ENCODE data around the gene MYBPH. TPM values are rescaled to one million over a fixed set of nuclear protein-coding genes. Genes with fewer than 3 reads are reported as not detected.

The MYBPH gene
- total and polyA plus RNA-seq, 10 of the 15 experiments (the other 5 are each of a cell fraction or from before 2014, with no cell fraction given), result 0.06 to 0.10 TPM; not detected in 8

DNA sequence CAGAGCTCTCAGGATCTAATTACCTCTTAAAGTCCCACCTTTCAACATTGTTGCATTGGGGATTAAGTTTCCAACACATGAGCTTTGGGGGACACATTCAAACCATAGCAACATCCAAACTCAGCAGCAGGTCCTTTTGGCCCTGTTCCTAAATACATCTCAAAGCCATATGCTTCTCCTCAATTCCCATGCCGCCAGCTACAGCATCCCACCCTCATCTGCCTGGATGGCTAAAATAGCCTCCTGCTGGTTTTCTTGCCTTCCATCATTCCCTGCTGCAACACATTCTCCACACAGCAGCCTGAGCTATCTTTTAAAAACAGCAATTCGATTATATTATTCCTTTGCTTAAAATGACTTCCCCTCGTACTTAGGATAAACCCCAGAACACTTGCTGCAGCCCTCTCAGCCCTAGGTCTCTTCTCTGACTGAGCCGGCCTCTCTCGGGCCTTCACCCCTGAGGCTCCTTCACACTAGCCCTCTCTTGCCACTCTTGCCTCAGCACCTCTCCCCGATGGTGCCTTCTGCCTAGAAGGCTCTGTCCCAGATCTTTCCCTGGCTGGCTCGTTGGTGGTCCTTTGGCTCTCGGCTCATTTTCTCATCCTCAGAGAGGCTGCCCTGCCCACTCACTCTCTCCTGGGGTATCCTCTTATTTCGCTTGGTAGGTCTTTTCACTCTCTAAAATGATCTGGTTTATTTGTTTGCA lies 16.5 kb downstream of the MYBPH start:
- ChIA-PET RAD21 (ENCODE audit: unreplicated experiment) (no interaction called here), POLR2A (no interaction called here), CTCF (interaction anchor here (1.1 to 1.2 kb wide), 2 partner anchors 108 to 119 kb away, joined by 3 read pairs; no protein-coding TSS in a partner anchor), SMC1A (ENCODE audit: uncharacterized antibody, unreplicated experiment) (no interaction called here)
- TF ChIP-seq MTA2 (IDR thresholded peaks at IDR 0.05; ENCODE audit: low read depth), result no peak
- TF ChIP-seq, protein P1, sequence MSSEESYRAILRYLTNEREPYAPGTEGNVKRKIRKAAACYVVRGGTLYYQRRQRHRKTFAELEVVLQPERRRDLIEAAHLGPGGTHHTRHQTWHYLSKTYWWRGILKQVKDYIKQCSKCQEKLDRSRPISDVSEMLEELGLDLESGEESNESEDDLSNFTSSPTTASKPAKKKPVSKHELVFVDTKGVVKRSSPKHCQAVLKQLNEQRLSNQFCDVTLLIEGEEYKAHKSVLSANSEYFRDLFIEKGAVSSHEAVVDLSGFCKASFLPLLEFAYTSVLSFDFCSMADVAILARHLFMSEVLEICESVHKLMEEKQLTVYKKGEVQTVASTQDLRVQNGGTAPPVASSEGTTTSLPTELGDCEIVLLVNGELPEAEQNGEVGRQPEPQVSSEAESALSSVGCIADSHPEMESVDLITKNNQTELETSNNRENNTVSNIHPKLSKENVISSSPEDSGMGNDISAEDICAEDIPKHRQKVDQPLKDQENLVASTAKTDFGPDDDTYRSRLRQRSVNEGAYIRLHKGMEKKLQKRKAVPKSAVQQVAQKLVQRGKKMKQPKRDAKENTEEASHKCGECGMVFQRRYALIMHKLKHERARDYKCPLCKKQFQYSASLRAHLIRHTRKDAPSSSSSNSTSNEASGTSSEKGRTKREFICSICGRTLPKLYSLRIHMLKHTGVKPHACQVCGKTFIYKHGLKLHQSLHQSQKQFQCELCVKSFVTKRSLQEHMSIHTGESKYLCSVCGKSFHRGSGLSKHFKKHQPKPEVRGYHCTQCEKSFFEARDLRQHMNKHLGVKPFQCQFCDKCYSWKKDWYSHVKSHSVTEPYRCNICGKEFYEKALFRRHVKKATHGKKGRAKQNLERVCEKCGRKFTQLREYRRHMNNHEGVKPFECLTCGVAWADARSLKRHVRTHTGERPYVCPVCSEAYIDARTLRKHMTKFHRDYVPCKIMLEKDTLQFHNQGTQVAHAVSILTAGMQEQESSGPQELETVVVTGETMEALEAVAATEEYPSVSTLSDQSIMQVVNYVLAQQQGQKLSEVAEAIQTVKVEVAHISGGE (CRISPR knock-in tag; IDR thresholded peaks at IDR 0.05), result no peak
- TF ChIP-seq IKZF2 (IDR thresholded peaks at IDR 0.05), result no peak
- no peak for TF ChIP-seq JUNB (IDR thresholded peaks at IDR 0.05)
- FAIRE-seq, result no peak
- DNase-seq (ENCODE audit: low read depth, low spot score), result no peak
- Histone ChIP-seq H3K79me2 (ENCODE audit: control insufficient read depth, insufficient read depth, low read length) (no peaks in the 10 kb centered on the region), H3K4me3 (no peak overlapping the region), H2AFZ (ENCODE audit: control insufficient read depth, low read depth, low read length) (no peak overlapping the region), H3K9me3 (replicated peaks; ENCODE audit: control insufficient read depth, insufficient read depth, low read length) (no peaks in the 10 kb centered on the region), H3K36me3 (ENCODE audit: control insufficient read depth in 2 of 2, insufficient read depth in 2 of 2, low read length in 1 of 2) (no peaks in the 10 kb centered on the region), H4K20me1 (ENCODE audit: control insufficient read depth, insufficient read depth) (no peaks in the 10 kb centered on the region), H3K4me2 (ENCODE audit: control insufficient read depth, insufficient read depth) (no peak overlapping the region), H3K27me3 (replicated peaks in 1 of 2; ENCODE audit: control insufficient read depth in 2 of 2, insufficient read depth in 2 of 2, low read length in 1 of 2) (peaks cover 0 to 8% of the 10 kb centered on the region in 2 experiments; a peak in 3 of 4 replicates), H3K9ac (ENCODE audit: control insufficient read depth, insufficient read depth, low read length) (no peak overlapping the region), H3K4me1 (ENCODE audit: control insufficient read depth, insufficient read depth, low read length) (no peaks in the 10 kb centered on the region), H3K27ac (ENCODE audit: control insufficient read depth, insufficient read depth) (no peak overlapping the region)
- intact Hi-C loops (cut with micrococcal nuclease; ENCODE audit: unreplicated experiment), result no loop called here
- no peak for ATAC-seq
- WGBS (ENCODE audit: insufficient coverage, insufficient replicate concordance, low lambda C conversion rate, missing lambda C conversion rate), result 17% methylated on average over 9 of the region's 9 CpGs
- in situ Hi-C loops (cut with MboI), result no loop called here
- no TSS peak for BruUV-seq (replicated peaks)
